Gastroesophageal sphincter (tissue), 4 donors: Measurements from ENCODE around the gene ZBTB40. TPM values are rescaled to one million over a fixed set of nuclear protein-coding genes. Genes with fewer than 3 reads are reported as not detected.

ENCODE experiments used
- ATAC-seq: fragments of 150-250 bp; one replicate; pipeline ENCODE4 v1.9.1; 2016; ENCODE audit warnings: mild to moderate bottlenecking, moderate library complexity
- H3K27ac ChIP-seq, 4 donors: fragments of 200-600 bp; sonication (generic) in 3 of 4; 1 replicate in 3 of 4; 2 replicates in 1 of 4; pipeline ENCODE4 v1.5.1; 2016 to 2019
- H3K27me3 ChIP-seq: fragments of 200-600 bp; sonication (generic); one replicate; pipeline ENCODE4 v1.5.1; 2019
- H3K36me3 ChIP-seq, 2 donors: fragments of 200-600 bp; sonication (generic); one replicate each; pipeline ENCODE4 v1.5.1; 2019; ENCODE audit warnings: control low read depth in 1 of 2
- H3K4me1 ChIP-seq, 3 donors: fragments of 200-600 bp; sonication (generic); 1 replicate in 2 of 3; 2 replicates in 1 of 3; pipeline ENCODE4 v1.5.1; 2016 to 2019; ENCODE audit warnings: control low read depth in 2 of 3
- H3K4me3 ChIP-seq, 2 donors: fragments of 200-600 bp; sonication (generic); one replicate each; pipeline ENCODE4 v1.5.1; 2019; ENCODE audit warnings: mild to moderate bottlenecking in 1 of 2, moderate library complexity in 1 of 2
- H3K9me3 ChIP-seq, 3 donors: fragments of 200-600 bp; sonication (generic); one replicate each; pipeline ENCODE4 v1.5.1; 2017 to 2019; ENCODE audit warnings: control low read depth in 2 of 3
- CTCF ChIP-seq, 4 experiments: fragments of 200-600 bp in 2 of 4; fragments of 450-650 bp in 2 of 4; sonication (generic) in 1 of 4; IDR thresholded peaks; one replicate each; pipeline ENCODE4 v1.5.1; 2017 to 2019; ENCODE audit warnings: antibody characterized with exemption in 4 of 4, mild to moderate bottlenecking in 2 of 4, moderate library complexity in 2 of 4
- EP300 ChIP-seq: sonication (generic); formaldehyde crosslinking; IDR thresholded peaks from one replicate; pipeline ENCODE4 v1.6.1; 2017; ENCODE audit warnings: antibody characterized with exemption, mild to moderate bottlenecking
- POLR2A ChIP-seq, 2 donors: fragments of 450-650 bp; IDR thresholded peaks; one replicate each; pipeline ENCODE4 v1.6.1; 2017; ENCODE audit warnings: antibody characterized with exemption in 2 of 2, mild to moderate bottlenecking in 2 of 2, moderate library complexity in 1 of 2
- POLR2AphosphoS5 ChIP-seq: sonication (generic); formaldehyde crosslinking; IDR thresholded peaks from one replicate; pipeline ENCODE4 v1.6.1; 2017; ENCODE audit warnings: antibody characterized with exemption
- WGBS, 2 donors: methylation state at CpG; one replicate each; pipeline ENCODE4 v1.1.5; 2018; ENCODE audit warnings: low coverage in 1 of 2; 5-methylcytosine and 5-hydroxymethylcytosine counted together
- total RNA-seq, 4 donors: library from RNA; depleted of rRNA; stranded (reverse); fragments of >200 nt; gene quantifications; one replicate each; pipeline ENCODE4 v1.1.0, GENCODE V29; 2016

ZBTB40 gene
- total RNA-seq, 4 donors from 2014 or later: 13.8 to 28.2 (median 18.4) TPM

- H3K36me3 ChIP-seq: no peaks in the 10 kb centered on the region
- TF ChIP-seq POLR2A (IDR thresholded peaks at IDR 0.05) (no peak), CTCF (IDR thresholded peaks at IDR 0.05) (no peak), POLR2AphosphoS5 (no peak), EP300 (no peak)
- no peaks in the 10 kb centered on the region for H3K9me3 ChIP-seq
- WGBS, 2 donors: 65 to 83% methylated on average over 1 to 5 of the region's 7 CpGs
- H3K27me3 ChIP-seq: peaks cover 68% of the 10 kb centered on the region
- H3K4me3 ChIP-seq: no peak overlapping the region
- H3K4me1 ChIP-seq: no peaks in the 10 kb centered on the region
- H3K27ac ChIP-seq: no peak overlapping the region
- ATAC-seq: no peak
Observed at GRCh38 chr1:22573237-22573636, 121.6 kb downstream of the ZBTB40 start.

- TF ChIP-seq POLR2AphosphoS5: no peak
- no peak for TF ChIP-seq CTCF (IDR thresholded peaks at IDR 0.05)
- no peak for TF ChIP-seq POLR2A (IDR thresholded peaks at IDR 0.05)
- TF ChIP-seq EP300: no peak
- Histone ChIP-seq H3K4me3 (no peak overlapping the region), H3K27ac (no peak overlapping the region), H3K36me3 (no peaks in the 10 kb centered on the region), H3K9me3 (no peaks in the 10 kb centered on the region), H3K4me1 (no peaks in the 10 kb centered on the region), H3K27me3 (peaks cover 50% of the 10 kb centered on the region)
- 26 to 41% methylated on average over 3 to 7 of the region's 8 CpGs for WGBS, 2 donors
- no peak for ATAC-seq
Observed at GRCh38 chr1:22575532-22576149, 124.0 kb downstream of the ZBTB40 start.

GRCh38 chr1:22576150-22576544, 124.5 kb downstream of the ZBTB40 start:
- no peak for ATAC-seq
- no peaks in the 10 kb centered on the region for H3K4me1 ChIP-seq
- no peaks in the 10 kb centered on the region for H3K9me3 ChIP-seq
- no peak overlapping the region for H3K4me3 ChIP-seq
- H3K27me3 ChIP-seq: peaks cover 45% of the 10 kb centered on the region
- H3K27ac ChIP-seq: no peak overlapping the region
- H3K36me3 ChIP-seq: no peaks in the 10 kb centered on the region
- 88% methylated on average over 5 of the region's 23 CpGs; no CpG with 5 or more reads in 1 of the 2 donors for WGBS, 2 donors
- TF ChIP-seq CTCF (IDR thresholded peaks at IDR 0.05): no peak
- no peak for TF ChIP-seq EP300
- no peak for TF ChIP-seq POLR2AphosphoS5
- TF ChIP-seq POLR2A (IDR thresholded peaks at IDR 0.05): no peak

GRCh38 chr1:22576617-22577016, 125.0 kb downstream of the ZBTB40 start:
- WGBS, 2 donors: no CpG with 5 or more reads among the region's 24 CpGs
- peaks cover 41% of the 10 kb centered on the region for H3K27me3 ChIP-seq
- ATAC-seq: no peak
- H3K9me3 ChIP-seq: no peaks in the 10 kb centered on the region
- no peak for TF ChIP-seq POLR2AphosphoS5
- no peak for TF ChIP-seq CTCF (IDR thresholded peaks at IDR 0.05)
- no peak for TF ChIP-seq EP300
- TF ChIP-seq POLR2A (IDR thresholded peaks at IDR 0.05): no peak
- H3K27ac ChIP-seq: no peak overlapping the region
- H3K36me3 ChIP-seq: no peaks in the 10 kb centered on the region
- no peak overlapping the region for H3K4me3 ChIP-seq
- no peaks in the 10 kb centered on the region for H3K4me1 ChIP-seq

GRCh38 chr1:22578732-22579361, 127.2 kb downstream of the ZBTB40 start:
- Histone ChIP-seq H3K4me3 (no peak overlapping the region), H3K4me1 (peaks cover 0 to 5% (median 0%) of the 10 kb centered on the region in 3 donors), H3K9me3 (no peaks in the 10 kb centered on the region), H3K27ac (no peak overlapping the region), H3K27me3 (peaks cover 18% of the 10 kb centered on the region), H3K36me3 (no peaks in the 10 kb centered on the region)
- TF ChIP-seq POLR2A (IDR thresholded peaks at IDR 0.05) (no peak), CTCF (IDR thresholded peaks at IDR 0.05) (no peak), EP300 (no peak)
- 93 to 97% methylated on average over 9 to 12 of the region's 12 CpGs for WGBS, 2 donors
- ATAC-seq: no peak
